ENCODE data around the gene TCN1.

- TF ChIP-seq CTCF (IDR thresholded peaks at IDR 0.05; ENCODE audit: low read depth, low read length) (no peak), MAX (IDR thresholded peaks at IDR 0.05; ENCODE audit: low read depth, low read length) (no peak), POLR2A (IDR thresholded peaks at IDR 0.05; ENCODE audit: extremely low read depth, insufficient read length) (no peak)
Measured at GRCh38 chr11:59845399-59845798, 20.9 kb downstream of the TCN1 start, which contains the start of gene CBLIF.

All from NB4 (cell line).